Testis (tissue), 3 donors: ENCODE results near the gene FUZ. TPM values are rescaled to one million over a fixed set of nuclear protein-coding genes. Genes with fewer than 3 reads are reported as not detected.
A peak's percentile ranks its signal among the peaks of the same experiment; 100 is the strongest.

Source experiments
- DNase-seq: peaks from one replicate; pipeline ENCODE4 v3.0.0-alpha.2; 2019
- H3K27ac ChIP-seq, 2 donors: fragments of 200-600 bp; sonication (generic); one replicate each; pipeline ENCODE4 v1.5.1; 2019
- H3K27me3 ChIP-seq: fragments of 200-600 bp; sonication (generic); one replicate; pipeline ENCODE4 v1.5.1; 2019
- H3K36me3 ChIP-seq: fragments of 200-600 bp; sonication (generic); one replicate; pipeline ENCODE4 v1.5.1; 2017; ENCODE audit warnings: low read depth; ENCODE audit errors: missing control alignments
- H3K4me1 ChIP-seq: fragments of 200-600 bp; sonication (generic); one replicate; pipeline ENCODE4 v1.5.1; 2019
- H3K4me3 ChIP-seq, 2 donors: fragments of 200-600 bp; sonication (generic); one replicate each; pipeline ENCODE4 v1.5.1; 2017 to 2019
- H3K9me3 ChIP-seq: fragments of 200-600 bp; sonication (generic); one replicate; pipeline ENCODE4 v1.5.1; 2017
- POLR2A ChIP-seq: fragments of 450-650 bp; IDR thresholded peaks from one replicate; pipeline ENCODE4 v1.6.1; 2017; ENCODE audit warnings: antibody characterized with exemption, mild to moderate bottlenecking, moderate library complexity
- WGBS, 2 donors: methylation state at CpG; one replicate each; pipeline ENCODE4 v1.1.5; 2018; 5-methylcytosine and 5-hydroxymethylcytosine counted together
- intact Hi-C: fragments of 100-400 bp; cut with DNase I; formaldehyde crosslinking; loops from one replicate; pipeline ENCODE4 v1.15.1; 2023; ENCODE audit warnings: low total_unique reads
- polyA plus RNA-seq: library from polyadenylated mRNA; stranded (reverse); fragments of 350-450 nt; fragmentation: Illumina TruSeq; extraction: RNeasy Lipid Tissue Mini Kit (QIAGEN cat#74804); gene quantifications from one replicate; pipeline ENCODE4 v1.2.3, GENCODE V29; 2014; ENCODE audit warnings: low read depth, low replicate concordance; ENCODE audit not compliant: insufficient read depth
- total RNA-seq, 2 donors: library from RNA; depleted of rRNA; stranded (reverse); fragments of >200 nt; gene quantifications; one replicate each; pipeline ENCODE4 v1.2.3, GENCODE V29; 2016
- TF ChIP-seq, protein P1 (sequence below), 3 experiments: fragments of 450-650 bp in 2 of 3; fragments of 200-600 bp in 1 of 3; sonication (generic) in 1 of 3; IDR thresholded peaks; one replicate each; pipeline ENCODE4 v1.5.1; 2016 to 2019; ENCODE audit warnings: antibody characterized with exemption in 3 of 3, mild to moderate bottlenecking in 2 of 3, moderate library complexity in 1 of 3

FUZ gene
- total and polyA plus RNA-seq, 3 donors from 2014 or later, result 56.0 to 101 (median 98.0) TPM

DNA sequence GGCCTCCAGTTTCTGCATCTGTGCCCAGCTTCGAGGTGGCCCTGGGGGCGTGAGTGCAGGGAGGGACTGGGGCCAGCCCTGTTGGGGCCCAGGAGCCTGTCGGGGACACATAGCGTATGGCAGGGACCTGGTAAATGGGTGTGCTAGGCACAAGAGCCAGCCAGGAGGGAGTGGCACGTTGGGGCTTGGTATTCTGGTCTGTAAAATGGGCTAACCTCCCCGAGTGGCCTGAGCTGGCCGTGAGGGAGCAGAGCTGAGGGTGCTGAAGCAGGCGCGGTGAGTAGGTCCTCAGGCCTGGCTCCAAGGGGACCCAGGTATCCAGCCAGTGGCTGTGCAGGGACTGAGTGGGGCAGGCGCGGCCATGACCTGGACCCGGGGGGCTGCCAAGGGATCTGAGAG lies 42.2 kb upstream of the FUZ start:
- WGBS, 2 donors, result 80 to 87% methylated on average over 3 to 12 of the region's 12 CpGs
- Histone ChIP-seq H3K36me3 (no peaks in the 10 kb centered on the region), H3K27ac (peak overlapping the region in 1 of 2 donors; percentile 30), H3K4me3 (no peak overlapping the region), H3K4me1 (peaks cover 47% of the 10 kb centered on the region), H3K27me3 (no peaks in the 10 kb centered on the region), H3K9me3 (no peaks in the 10 kb centered on the region)
- TF ChIP-seq, protein P1, sequence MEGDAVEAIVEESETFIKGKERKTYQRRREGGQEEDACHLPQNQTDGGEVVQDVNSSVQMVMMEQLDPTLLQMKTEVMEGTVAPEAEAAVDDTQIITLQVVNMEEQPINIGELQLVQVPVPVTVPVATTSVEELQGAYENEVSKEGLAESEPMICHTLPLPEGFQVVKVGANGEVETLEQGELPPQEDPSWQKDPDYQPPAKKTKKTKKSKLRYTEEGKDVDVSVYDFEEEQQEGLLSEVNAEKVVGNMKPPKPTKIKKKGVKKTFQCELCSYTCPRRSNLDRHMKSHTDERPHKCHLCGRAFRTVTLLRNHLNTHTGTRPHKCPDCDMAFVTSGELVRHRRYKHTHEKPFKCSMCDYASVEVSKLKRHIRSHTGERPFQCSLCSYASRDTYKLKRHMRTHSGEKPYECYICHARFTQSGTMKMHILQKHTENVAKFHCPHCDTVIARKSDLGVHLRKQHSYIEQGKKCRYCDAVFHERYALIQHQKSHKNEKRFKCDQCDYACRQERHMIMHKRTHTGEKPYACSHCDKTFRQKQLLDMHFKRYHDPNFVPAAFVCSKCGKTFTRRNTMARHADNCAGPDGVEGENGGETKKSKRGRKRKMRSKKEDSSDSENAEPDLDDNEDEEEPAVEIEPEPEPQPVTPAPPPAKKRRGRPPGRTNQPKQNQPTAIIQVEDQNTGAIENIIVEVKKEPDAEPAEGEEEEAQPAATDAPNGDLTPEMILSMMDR (IDR thresholded peaks at IDR 0.05), result no peak
- TF ChIP-seq POLR2A, result no peak
- DNase-seq, result no peak
- intact Hi-C loops, result no loop called here

- no peak for DNase-seq
- H3K9me3 ChIP-seq, result no peaks in the 10 kb centered on the region
- intact Hi-C loops, result no loop called here
- TF ChIP-seq, protein P1 (IDR thresholded peaks at IDR 0.05), result no peak
- no peak for TF ChIP-seq POLR2A
- WGBS, 2 donors, result 87 to 90% methylated on average over 6 to 36 of the region's 39 CpGs
- H3K27me3 ChIP-seq, result no peaks in the 10 kb centered on the region
- H3K4me3 ChIP-seq, result no peak overlapping the region
- no peaks in the 10 kb centered on the region for H3K36me3 ChIP-seq
- H3K27ac ChIP-seq, result peak overlapping the region in 1 of 2 donors; percentile 31
- H3K4me1 ChIP-seq, result peaks cover 40% of the 10 kb centered on the region
These were observed 41.5 kb upstream of the FUZ start for GRCh38 chr19:49854378-49855263.

DNA sequence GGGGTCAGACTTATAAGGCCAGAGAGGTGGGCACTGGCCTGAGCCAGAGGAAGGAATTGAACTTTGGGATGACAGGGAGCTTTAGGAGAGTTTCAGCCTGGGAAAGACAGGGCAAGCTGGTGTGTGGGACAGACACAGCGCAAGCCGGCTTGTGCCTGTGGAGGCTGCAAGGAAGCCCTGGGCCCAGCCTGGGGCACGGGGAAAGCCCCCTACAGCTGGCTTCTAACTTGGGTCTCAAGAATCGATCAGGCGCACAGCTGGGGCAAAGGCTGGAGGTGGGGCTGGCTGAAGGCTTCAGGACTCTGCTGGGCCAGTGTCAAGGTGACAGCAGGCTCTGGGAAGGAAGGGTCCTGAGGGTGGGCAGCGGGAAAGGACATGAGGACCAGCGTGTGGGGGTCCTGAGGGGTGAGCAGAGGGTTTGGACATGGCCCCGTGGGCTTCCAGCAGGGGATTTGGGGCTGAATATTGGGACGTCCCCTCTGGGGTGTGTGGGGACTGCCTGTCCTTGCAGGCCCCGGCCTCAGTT lies 40.8 kb upstream of the FUZ start:
- TF ChIP-seq, protein P1 (IDR thresholded peaks at IDR 0.05), result no peak
- no peak for TF ChIP-seq POLR2A
- 75 to 82% methylated on average over 8 to 10 of the region's 10 CpGs for WGBS, 2 donors
- Histone ChIP-seq H3K27me3 (no peaks in the 10 kb centered on the region), H3K4me3 (no peak overlapping the region), H3K36me3 (no peaks in the 10 kb centered on the region), H3K27ac (peak overlapping the region; percentile 31 to 39), H3K9me3 (no peaks in the 10 kb centered on the region), H3K4me1 (peaks cover 35% of the 10 kb centered on the region)
- intact Hi-C loops, result no loop called here
- DNase-seq, result no peak

- peak overlapping the region in 1 of 2 donors; percentile 78 for H3K4me3 ChIP-seq
- peaks cover 25% of the 10 kb centered on the region for H3K4me1 ChIP-seq
- H3K27me3 ChIP-seq, result no peaks in the 10 kb centered on the region
- DNase-seq, result no peak
- TF ChIP-seq POLR2A, result no peak
- TF ChIP-seq, protein P1 (IDR thresholded peaks at IDR 0.05), result no peak
- H3K9me3 ChIP-seq, result no peaks in the 10 kb centered on the region
- 36 to 45% methylated on average over 14 of the region's 14 CpGs for WGBS, 2 donors
- H3K36me3 ChIP-seq, result no peaks in the 10 kb centered on the region
- peak overlapping the region in 1 of 2 donors; percentile 39 for H3K27ac ChIP-seq
- intact Hi-C loops, result no loop called here
These were observed 39.6 kb upstream of the FUZ start for GRCh38 chr19:49852631-49853126.
